Measurements from ENCODE around the gene CCDC18.

- no peak for TF ChIP-seq POLR2A (IDR thresholded peaks at IDR 0.05)
- no peak for TF ChIP-seq CTCF (IDR thresholded peaks at IDR 0.05)
Observed at GRCh38 chr1:93196591-93196990, 16.1 kb downstream of the CCDC18 start.
